Measurements from ENCODE around the gene EIF3K. TPM values are rescaled to one million over a fixed set of nuclear protein-coding genes. Genes with fewer than 3 reads are reported as not detected.

The EIF3K gene
- total and polyA plus RNA-seq, 2 of the 13 experiments (the other 11 are each of a cell fraction or from before 2014, with no cell fraction given), result 179 to 258 TPM

DNA sequence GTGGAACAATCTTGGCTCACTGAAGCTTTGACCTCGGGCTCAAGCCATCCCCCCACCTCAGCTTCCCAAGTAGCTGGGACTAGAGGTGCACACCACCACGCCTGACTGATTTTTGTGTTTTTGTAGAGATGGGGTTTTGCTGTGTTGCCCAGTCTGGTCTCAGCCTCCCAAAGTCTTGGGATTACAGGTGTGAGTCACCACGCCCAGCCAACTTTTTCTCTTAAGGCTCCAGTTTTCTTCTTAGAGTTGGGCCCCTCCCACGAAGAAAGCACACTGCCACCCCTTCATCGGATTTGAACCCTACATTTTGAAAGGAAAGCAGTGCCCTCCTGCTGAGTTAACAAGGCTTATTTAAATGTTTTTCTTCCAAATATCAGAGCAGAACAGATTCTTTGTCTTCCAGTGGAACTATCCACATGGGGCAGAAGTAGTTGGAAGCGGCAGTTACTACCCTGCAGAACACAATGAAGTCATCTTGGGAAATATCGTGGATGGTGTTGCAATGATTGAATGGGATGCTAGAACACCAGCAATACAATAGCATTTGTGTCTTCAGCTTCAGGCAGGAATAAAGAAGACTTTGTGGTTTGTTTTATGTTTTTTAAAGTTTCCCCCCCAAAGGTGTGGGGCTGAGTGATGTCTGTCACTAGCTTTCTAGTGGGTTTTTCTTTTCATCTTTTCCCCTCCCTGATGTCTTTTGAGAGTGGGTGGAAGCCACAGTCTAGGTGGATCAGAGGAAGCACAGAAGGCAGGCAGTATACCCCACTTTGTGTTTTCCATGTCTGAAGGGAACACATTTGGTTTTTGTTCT lies 37.4 kb downstream of the EIF3K start (continued):
- no peak for TF ChIP-seq ZNF781 (CRISPR knock-in tag; IDR thresholded peaks at IDR 0.05; ENCODE audit: borderline replicate concordance, not compliant biosample characterization)
- no peak for TF ChIP-seq ZNF615 (CRISPR knock-in tag; IDR thresholded peaks at IDR 0.05; ENCODE audit: borderline replicate concordance)
- no peak for TF ChIP-seq ZNF484 (CRISPR knock-in tag; IDR thresholded peaks at IDR 0.05; ENCODE audit: borderline replicate concordance, low read depth)
- TF ChIP-seq NFRKB (IDR thresholded peaks at IDR 0.05), result no peak
- TF ChIP-seq, protein P1, sequence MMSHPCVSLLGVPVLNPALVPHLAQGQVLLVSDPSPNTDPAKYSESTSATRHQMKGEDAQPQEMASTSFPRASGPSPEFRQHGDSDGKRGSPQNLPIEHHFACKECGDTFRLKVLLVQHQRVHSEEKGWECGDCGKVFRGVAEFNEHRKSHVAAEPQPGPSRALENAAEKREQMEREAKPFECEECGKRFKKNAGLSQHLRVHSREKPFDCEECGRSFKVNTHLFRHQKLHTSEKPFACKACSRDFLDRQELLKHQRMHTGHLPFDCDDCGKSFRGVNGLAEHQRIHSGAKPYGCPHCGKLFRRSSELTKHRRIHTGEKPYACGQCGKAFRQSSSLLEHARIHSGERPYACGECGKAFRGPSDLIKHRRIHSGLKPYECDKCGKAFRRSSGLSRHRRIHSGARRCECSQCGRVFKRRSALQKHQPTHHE (CRISPR knock-in tag; IDR thresholded peaks at IDR 0.05; ENCODE audit: borderline replicate concordance), result no peak
- TF ChIP-seq, protein P2, sequence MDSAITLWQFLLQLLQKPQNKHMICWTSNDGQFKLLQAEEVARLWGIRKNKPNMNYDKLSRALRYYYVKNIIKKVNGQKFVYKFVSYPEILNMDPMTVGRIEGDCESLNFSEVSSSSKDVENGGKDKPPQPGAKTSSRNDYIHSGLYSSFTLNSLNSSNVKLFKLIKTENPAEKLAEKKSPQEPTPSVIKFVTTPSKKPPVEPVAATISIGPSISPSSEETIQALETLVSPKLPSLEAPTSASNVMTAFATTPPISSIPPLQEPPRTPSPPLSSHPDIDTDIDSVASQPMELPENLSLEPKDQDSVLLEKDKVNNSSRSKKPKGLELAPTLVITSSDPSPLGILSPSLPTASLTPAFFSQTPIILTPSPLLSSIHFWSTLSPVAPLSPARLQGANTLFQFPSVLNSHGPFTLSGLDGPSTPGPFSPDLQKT (CRISPR knock-in tag; IDR thresholded peaks at IDR 0.05; ENCODE audit: borderline replicate concordance), result no peak
- TF ChIP-seq, protein P3, sequence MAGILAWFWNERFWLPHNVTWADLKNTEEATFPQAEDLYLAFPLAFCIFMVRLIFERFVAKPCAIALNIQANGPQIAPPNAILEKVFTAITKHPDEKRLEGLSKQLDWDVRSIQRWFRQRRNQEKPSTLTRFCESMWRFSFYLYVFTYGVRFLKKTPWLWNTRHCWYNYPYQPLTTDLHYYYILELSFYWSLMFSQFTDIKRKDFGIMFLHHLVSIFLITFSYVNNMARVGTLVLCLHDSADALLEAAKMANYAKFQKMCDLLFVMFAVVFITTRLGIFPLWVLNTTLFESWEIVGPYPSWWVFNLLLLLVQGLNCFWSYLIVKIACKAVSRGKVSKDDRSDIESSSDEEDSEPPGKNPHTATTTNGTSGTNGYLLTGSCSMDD (CRISPR knock-in tag; IDR thresholded peaks at IDR 0.05), result no peak
- TF ChIP-seq, protein P4, sequence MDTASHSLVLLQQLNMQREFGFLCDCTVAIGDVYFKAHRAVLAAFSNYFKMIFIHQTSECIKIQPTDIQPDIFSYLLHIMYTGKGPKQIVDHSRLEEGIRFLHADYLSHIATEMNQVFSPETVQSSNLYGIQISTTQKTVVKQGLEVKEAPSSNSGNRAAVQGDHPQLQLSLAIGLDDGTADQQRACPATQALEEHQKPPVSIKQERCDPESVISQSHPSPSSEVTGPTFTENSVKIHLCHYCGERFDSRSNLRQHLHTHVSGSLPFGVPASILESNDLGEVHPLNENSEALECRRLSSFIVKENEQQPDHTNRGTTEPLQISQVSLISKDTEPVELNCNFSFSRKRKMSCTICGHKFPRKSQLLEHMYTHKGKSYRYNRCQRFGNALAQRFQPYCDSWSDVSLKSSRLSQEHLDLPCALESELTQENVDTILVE (CRISPR knock-in tag; IDR thresholded peaks at IDR 0.05), result no peak
- TF ChIP-seq, protein P5, sequence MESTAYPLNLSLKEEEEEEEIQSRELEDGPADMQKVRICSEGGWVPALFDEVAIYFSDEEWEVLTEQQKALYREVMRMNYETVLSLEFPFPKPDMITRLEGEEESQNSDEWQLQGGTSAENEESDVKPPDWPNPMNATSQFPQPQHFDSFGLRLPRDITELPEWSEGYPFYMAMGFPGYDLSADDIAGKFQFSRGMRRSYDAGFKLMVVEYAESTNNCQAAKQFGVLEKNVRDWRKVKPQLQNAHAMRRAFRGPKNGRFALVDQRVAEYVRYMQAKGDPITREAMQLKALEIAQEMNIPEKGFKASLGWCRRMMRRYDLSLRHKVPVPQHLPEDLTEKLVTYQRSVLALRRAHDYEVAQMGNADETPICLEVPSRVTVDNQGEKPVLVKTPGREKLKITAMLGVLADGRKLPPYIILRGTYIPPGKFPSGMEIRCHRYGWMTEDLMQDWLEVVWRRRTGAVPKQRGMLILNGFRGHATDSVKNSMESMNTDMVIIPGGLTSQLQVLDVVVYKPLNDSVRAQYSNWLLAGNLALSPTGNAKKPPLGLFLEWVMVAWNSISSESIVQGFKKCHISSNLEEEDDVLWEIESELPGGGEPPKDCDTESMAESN (CRISPR knock-in tag; conservative IDR thresholded peaks at IDR 0.05), result no peak
- TF ChIP-seq FOSL2 (CRISPR knock-in tag; IDR thresholded peaks at IDR 0.05), result peak; percentile 66
- TF ChIP-seq, protein P6, sequence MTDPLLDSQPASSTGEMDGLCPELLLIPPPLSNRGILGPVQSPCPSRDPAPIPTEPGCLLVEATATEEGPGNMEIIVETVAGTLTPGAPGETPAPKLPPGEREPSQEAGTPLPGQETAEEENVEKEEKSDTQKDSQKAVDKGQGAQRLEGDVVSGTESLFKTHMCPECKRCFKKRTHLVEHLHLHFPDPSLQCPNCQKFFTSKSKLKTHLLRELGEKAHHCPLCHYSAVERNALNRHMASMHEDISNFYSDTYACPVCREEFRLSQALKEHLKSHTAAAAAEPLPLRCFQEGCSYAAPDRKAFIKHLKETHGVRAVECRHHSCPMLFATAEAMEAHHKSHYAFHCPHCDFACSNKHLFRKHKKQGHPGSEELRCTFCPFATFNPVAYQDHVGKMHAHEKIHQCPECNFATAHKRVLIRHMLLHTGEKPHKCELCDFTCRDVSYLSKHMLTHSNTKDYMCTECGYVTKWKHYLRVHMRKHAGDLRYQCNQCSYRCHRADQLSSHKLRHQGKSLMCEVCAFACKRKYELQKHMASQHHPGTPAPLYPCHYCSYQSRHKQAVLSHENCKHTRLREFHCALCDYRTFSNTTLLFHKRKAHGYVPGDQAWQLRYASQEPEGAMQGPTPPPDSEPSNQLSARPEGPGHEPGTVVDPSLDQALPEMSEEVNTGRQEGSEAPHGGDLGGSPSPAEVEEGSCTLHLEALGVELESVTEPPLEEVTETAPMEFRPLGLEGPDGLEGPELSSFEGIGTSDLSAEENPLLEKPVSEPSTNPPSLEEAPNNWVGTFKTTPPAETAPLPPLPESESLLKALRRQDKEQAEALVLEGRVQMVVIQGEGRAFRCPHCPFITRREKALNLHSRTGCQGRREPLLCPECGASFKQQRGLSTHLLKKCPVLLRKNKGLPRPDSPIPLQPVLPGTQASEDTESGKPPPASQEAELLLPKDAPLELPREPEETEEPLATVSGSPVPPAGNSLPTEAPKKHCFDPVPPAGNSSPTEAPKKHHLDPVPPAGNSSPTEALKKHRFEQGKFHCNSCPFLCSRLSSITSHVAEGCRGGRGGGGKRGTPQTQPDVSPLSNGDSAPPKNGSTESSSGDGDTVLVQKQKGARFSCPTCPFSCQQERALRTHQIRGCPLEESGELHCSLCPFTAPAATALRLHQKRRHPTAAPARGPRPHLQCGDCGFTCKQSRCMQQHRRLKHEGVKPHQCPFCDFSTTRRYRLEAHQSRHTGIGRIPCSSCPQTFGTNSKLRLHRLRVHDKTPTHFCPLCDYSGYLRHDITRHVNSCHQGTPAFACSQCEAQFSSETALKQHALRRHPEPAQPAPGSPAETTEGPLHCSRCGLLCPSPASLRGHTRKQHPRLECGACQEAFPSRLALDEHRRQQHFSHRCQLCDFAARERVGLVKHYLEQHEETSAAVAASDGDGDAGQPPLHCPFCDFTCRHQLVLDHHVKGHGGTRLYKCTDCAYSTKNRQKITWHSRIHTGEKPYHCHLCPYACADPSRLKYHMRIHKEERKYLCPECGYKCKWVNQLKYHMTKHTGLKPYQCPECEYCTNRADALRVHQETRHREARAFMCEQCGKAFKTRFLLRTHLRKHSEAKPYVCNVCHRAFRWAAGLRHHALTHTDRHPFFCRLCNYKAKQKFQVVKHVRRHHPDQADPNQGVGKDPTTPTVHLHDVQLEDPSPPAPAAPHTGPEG (CRISPR knock-in tag; IDR thresholded peaks at IDR 0.05), result no peak
- no peak for TF ChIP-seq ZNF33A (CRISPR knock-in tag; IDR thresholded peaks at IDR 0.05; ENCODE audit: borderline replicate concordance)
- no peak for TF ChIP-seq GLI4 (CRISPR knock-in tag; IDR thresholded peaks at IDR 0.05; ENCODE audit: borderline replicate concordance)
- TF ChIP-seq ZNF564 (CRISPR knock-in tag; IDR thresholded peaks at IDR 0.05), result no peak
- TF ChIP-seq NR2F1 (CRISPR knock-in tag; IDR thresholded peaks at IDR 0.05), result no peak

Measured in HepG2 (cell line).